K562 (cell line): Measurements from ENCODE around the gene UBE2N. TPM values are rescaled to one million over a fixed set of nuclear protein-coding genes. Genes with fewer than 3 reads are reported as not detected.
A peak's percentile ranks its signal among the peaks of the same experiment; 100 is the strongest.

Experiments
- ARID1B ChIP-seq: fragments of 450-650 bp; IDR thresholded peaks from 2 replicates; pipeline ENCODE4 v1.6.1; 2016; ENCODE audit warnings: antibody characterized with exemption, mild to moderate bottlenecking, inconsistent platforms
- DDX20 ChIP-seq: fragments of 450-650 bp; IDR thresholded peaks from 2 replicates; pipeline ENCODE4 v1.6.1; 2016; ENCODE audit warnings: missing genetic modification characterization, low read depth, mild to moderate bottlenecking, missing compliant biosample characterization, moderate library complexity
- FOSL1 ChIP-seq: fragments of 200-800 bp; sonication (Bioruptor generic); conservative IDR thresholded peaks from 2 replicates; pipeline ENCODE4 v1.6.1; 2016; ENCODE audit warnings: missing genetic modification characterization, missing compliant biosample characterization
- HMGXB4 ChIP-seq: sonication (generic); formaldehyde crosslinking; IDR thresholded peaks from 2 replicates; pipeline ENCODE4 v1.8.1; 2023; ENCODE audit warnings: mild to moderate bottlenecking, missing genetic modification reagents
- JUN ChIP-seq, 2 experiments: sonication (generic) in 1 of 2; formaldehyde crosslinking in 1 of 2; IDR thresholded peaks; 2 replicates each; pipeline versions ENCODE4 v1.6.1 to v1.8.0; 2012 to 2022; ENCODE audit warnings: borderline replicate concordance in 2 of 2, mild to moderate bottlenecking in 2 of 2, improper control_type of control experiment in 1 of 2, low read depth in 1 of 2, low read length in 1 of 2, missing genetic modification reagents in 1 of 2
- MAFK ChIP-seq: IDR thresholded peaks from 2 replicates; pipeline ENCODE4 v1.6.1; 2011; ENCODE audit warnings: low read length, improper control_type of control experiment
- MTA2 ChIP-seq: fragments of 450-650 bp; IDR thresholded peaks from 2 replicates; pipeline ENCODE4 v1.6.1; 2016; ENCODE audit warnings: low read depth
- NCOA1 ChIP-seq: fragments of 450-650 bp; IDR thresholded peaks from 2 replicates; pipeline ENCODE4 v1.6.1; 2016; ENCODE audit warnings: low read depth
- NCOA4 ChIP-seq: fragments of 450-650 bp; IDR thresholded peaks from 2 replicates; pipeline ENCODE4 v1.6.1; 2018; ENCODE audit warnings: mild to moderate bottlenecking; ENCODE audit not compliant: partially characterized antibody
- NFE2 ChIP-seq: IDR thresholded peaks from 2 replicates; pipeline ENCODE4 v1.6.1; 2014; ENCODE audit warnings: antibody characterized with exemption, low read depth
- POLR2B ChIP-seq: fragments of 450-650 bp; IDR thresholded peaks from 2 replicates; pipeline ENCODE4 v1.6.1; 2018; ENCODE audit warnings: low read depth; ENCODE audit not compliant: partially characterized antibody
- SMARCA5 ChIP-seq: fragments of 450-650 bp; IDR thresholded peaks from 2 replicates; pipeline ENCODE4 v1.6.1; 2016
- SREBF1 ChIP-seq: fragments of 150-350 bp; IDR thresholded peaks from 2 replicates; pipeline ENCODE4 v1.6.1; 2014; ENCODE audit warnings: antibody characterized with exemption, low read depth, low read length, borderline replicate concordance
- SRSF3 ChIP-seq: fragments of 200-400 bp; formaldehyde crosslinking; IDR thresholded peaks from 2 replicates; pipeline ENCODE4 v1.6.1; 2016; ENCODE audit warnings: mild to moderate bottlenecking, low read length, moderate library complexity; ENCODE audit not compliant: insufficient read depth
- VEZF1 ChIP-seq: fragments of 200-800 bp; sonication (Bioruptor generic); IDR thresholded peaks from 2 replicates; pipeline ENCODE4 v1.6.1; 2017; ENCODE audit warnings: missing genetic modification characterization, missing compliant biosample characterization
- XRCC5 ChIP-seq: fragments of 200-400 bp; formaldehyde crosslinking; IDR thresholded peaks from 2 replicates; pipeline ENCODE4 v1.6.1; 2017; ENCODE audit warnings: low read depth, mild to moderate bottlenecking, low read length
- ZKSCAN8 ChIP-seq: fragments of 200-800 bp; sonication (Bioruptor generic); IDR thresholded peaks from 2 replicates; pipeline ENCODE4 v1.6.1; 2016; ENCODE audit warnings: missing genetic modification characterization, missing compliant biosample characterization
- ZNF232 ChIP-seq: sonication (generic); formaldehyde crosslinking; IDR thresholded peaks from 2 replicates; pipeline ENCODE4 v1.8.0; 2022; ENCODE audit warnings: mild to moderate bottlenecking, missing genetic modification reagents
- ZNF431 ChIP-seq: sonication (generic); formaldehyde crosslinking; IDR thresholded peaks from 2 replicates; pipeline ENCODE4 v1.8.0; 2022; ENCODE audit warnings: mild to moderate bottlenecking, missing genetic modification reagents
- ZNF592 ChIP-seq: fragments of 450-650 bp; IDR thresholded peaks from 2 replicates; pipeline ENCODE4 v1.6.1; 2017; ENCODE audit warnings: antibody characterized with exemption, mild to moderate bottlenecking
- polyA plus RNA-seq, 8 experiments: library from polyadenylated mRNA; depleted of rRNA in 4 of 8; stranded (reverse) in 5 of 8; unstranded in 3 of 8; fragments of >200 nt; fragmentation: Nextera tagmentation in 2 of 8; fragmentation: Illumina TruSeq in 1 of 8; extraction: Ambion mirVana in 2 of 8; extraction: Trizol in 1 of 8; gene quantifications; 2 replicates each; pipeline versions ENCODE4 v1.2.1 to v1.2.3, GENCODE V29; 2011 to 2014; ENCODE audit warnings: inconsistent platforms in 1 of 8, missing spikeins in 1 of 8
- total RNA-seq, 7 experiments: library from RNA; depleted of rRNA in 6 of 7; stranded (reverse); fragments of >200 nt in 6 of 7; fragmentation: Illumina TruSeq in 2 of 7; extraction: Trizol in 2 of 7; gene quantifications; 2 replicates each; pipeline versions ENCODE4 v1.2.1 to v1.2.3, GENCODE V29; 2011 to 2021; ENCODE audit warnings: low replicate concordance in 1 of 7

UBE2N gene
- total and polyA plus RNA-seq, 9 of the 15 experiments (the other 6 are each of a cell fraction or from before 2014, with no cell fraction given), result 189 to 826 (median 260) TPM

- TF ChIP-seq ZNF592, result peak; percentile 69
- 0 out of 2 replicates have a peak, but pooled peaks have one; percentile 20 for TF ChIP-seq SREBF1
- no peak for TF ChIP-seq MAFK
- TF ChIP-seq MTA2, result no peak
- TF ChIP-seq ZKSCAN8, result no peak
- TF ChIP-seq ZNF431 (CRISPR knock-in tag), result no peak
- no peak for TF ChIP-seq SRSF3
- no peak for TF ChIP-seq NCOA1
- peak; percentile 58; the same call in 1 of the 2 replicates for TF ChIP-seq SMARCA5
- no peak for TF ChIP-seq XRCC5
- no peak for TF ChIP-seq DDX20
- TF ChIP-seq POLR2B, result peak; percentile 86
- TF ChIP-seq VEZF1, result peak; percentile 22; the same call in 1 of the 2 replicates
- peak; percentile 42; the same call in 1 of the 2 replicates for TF ChIP-seq JUN (IDR thresholded peaks at IDR 0.05; ENCODE audit: borderline replicate concordance, low read depth, low read length)
- TF ChIP-seq JUN (CRISPR knock-in tag; IDR thresholded peaks at IDR 0.05; ENCODE audit: borderline replicate concordance), result no peak
- TF ChIP-seq NFE2, result no peak
- peak; percentile 56; the same call in 1 of the 2 replicates for TF ChIP-seq ARID1B
- TF ChIP-seq HMGXB4 (CRISPR knock-in tag), result peak; percentile 93; the same call in 1 of the 2 replicates
- no peak for TF ChIP-seq NCOA4
- TF ChIP-seq FOSL1 (tag), result no peak
- TF ChIP-seq ZNF232 (CRISPR knock-in tag), result no peak
Measured at GRCh38 chr12:93467351-93468007, 25.7 kb upstream of the UBE2N start, which contains the start of gene MRPL42 (continued).
